HEK293T (cell line): ENCODE data around the gene MED8.

Source experiments
- ARNT ChIP-seq: fragments of 450-650 bp; IDR thresholded peaks from 2 replicates; pipeline ENCODE4 v1.6.1; 2017; ENCODE audit warnings: mild to moderate bottlenecking
- BHLHE40 ChIP-seq: fragments of 450-650 bp; IDR thresholded peaks from 2 replicates; pipeline ENCODE4 v1.6.1; 2016; ENCODE audit warnings: mild to moderate bottlenecking, moderate library complexity, borderline replicate concordance
- FOXA1 ChIP-seq: fragments of 450-650 bp; IDR thresholded peaks from 2 replicates; pipeline ENCODE4 v1.6.1; 2016; ENCODE audit warnings: mild to moderate bottlenecking
- FOXK2 ChIP-seq: fragments of 450-650 bp; IDR thresholded peaks from 2 replicates; pipeline ENCODE4 v1.6.1; 2016; ENCODE audit warnings: mild to moderate bottlenecking
- LEF1 ChIP-seq: fragments of 450-650 bp; IDR thresholded peaks from 2 replicates; pipeline ENCODE4 v1.6.1; 2017; ENCODE audit warnings: mild to moderate bottlenecking, borderline replicate concordance
- SP1 ChIP-seq: fragments of 450-650 bp; IDR thresholded peaks from 2 replicates; pipeline ENCODE4 v1.6.1; 2017
- SUZ12 ChIP-seq: fragments of 450-650 bp; IDR thresholded peaks from 2 replicates; pipeline ENCODE4 v1.6.1; 2016; ENCODE audit warnings: mild to moderate bottlenecking
- TARDBP ChIP-seq: fragments of 450-650 bp; IDR thresholded peaks from 2 replicates; pipeline ENCODE4 v1.6.1; 2016
- ZNF384 ChIP-seq: fragments of 450-650 bp; IDR thresholded peaks from 2 replicates; pipeline ENCODE4 v1.6.1; 2016

DNA sequence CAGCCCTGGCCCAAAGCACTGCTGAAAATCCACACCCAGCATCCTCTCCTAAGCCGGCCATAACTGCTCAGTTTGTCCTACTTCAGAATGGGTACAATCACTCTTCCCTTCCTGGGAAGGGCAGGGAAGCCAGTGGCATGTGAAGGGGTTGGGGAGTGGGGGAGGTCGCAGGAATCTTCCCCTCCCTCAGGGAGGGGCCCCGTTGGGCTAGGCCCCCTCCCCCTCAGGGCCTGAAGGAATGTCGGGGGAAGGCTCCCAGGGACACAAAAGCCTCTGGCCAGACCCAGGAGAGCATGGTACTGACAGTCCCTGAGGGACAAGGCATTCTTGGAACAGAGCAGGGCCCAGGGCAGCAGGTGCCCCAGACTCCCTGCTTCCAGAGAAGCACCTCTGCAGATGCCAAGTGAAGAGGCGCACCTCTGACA is 23.0 kb downstream of the MED8 start:
- TF ChIP-seq SUZ12 (no peak), ZNF384 (no peak), BHLHE40 (no peak), FOXK2 (no peak), SP1 (no peak), FOXA1 (no peak), TARDBP (no peak), LEF1 (no peak), ARNT (no peak)
